DLD1 (cell line): ENCODE measurements around the gene CTAGE4.
"Not testable (repeated sequence)": the region's sequence is repeated elsewhere in the genome, so short reads cannot be mapped to it uniquely, and the experiment has no call there.

Source experiments
- in situ Hi-C: cut with HindIII; loops from 2 replicates; pipeline ENCODE4 v1.10.0; 2017; ENCODE audit warnings: low sequenced_read_pairs

CTAGE4 gene

GRCh38 chr7:144217200-144217599, 33.9 kb downstream of the CTAGE4 start:
- in situ Hi-C loops: not testable (repeated sequence)

- in situ Hi-C loops: not testable (repeated sequence)
These were observed 35.3 kb downstream of the CTAGE4 start for GRCh38 chr7:144218581-144218980.

GRCh38 chr7:144219149-144219548, 35.9 kb downstream of the CTAGE4 start:
- in situ Hi-C loops: not testable (repeated sequence)

- in situ Hi-C loops: not testable (repeated sequence)
These were observed 37.3 kb downstream of the CTAGE4 start for GRCh38 chr7:144220531-144220930.

- in situ Hi-C loops: not testable (repeated sequence)
These were observed 40.4 kb downstream of the CTAGE4 start for GRCh38 chr7:144223675-144224074.

- in situ Hi-C loops: not testable (repeated sequence)
These were observed 43.6 kb downstream of the CTAGE4 start for GRCh38 chr7:144226866-144227265.

GRCh38 chr7:144228810-144229209, 45.5 kb downstream of the CTAGE4 start:
- in situ Hi-C loops: not testable (repeated sequence)

GRCh38 chr7:144231027-144231426, 47.8 kb downstream of the CTAGE4 start:
- in situ Hi-C loops: not testable (repeated sequence)

GRCh38 chr7:144233039-144233438, 49.8 kb downstream of the CTAGE4 start:
- in situ Hi-C loops: not testable (repeated sequence)
